ENCODE data around the gene PLRG1.

PLRG1 gene

DNA sequence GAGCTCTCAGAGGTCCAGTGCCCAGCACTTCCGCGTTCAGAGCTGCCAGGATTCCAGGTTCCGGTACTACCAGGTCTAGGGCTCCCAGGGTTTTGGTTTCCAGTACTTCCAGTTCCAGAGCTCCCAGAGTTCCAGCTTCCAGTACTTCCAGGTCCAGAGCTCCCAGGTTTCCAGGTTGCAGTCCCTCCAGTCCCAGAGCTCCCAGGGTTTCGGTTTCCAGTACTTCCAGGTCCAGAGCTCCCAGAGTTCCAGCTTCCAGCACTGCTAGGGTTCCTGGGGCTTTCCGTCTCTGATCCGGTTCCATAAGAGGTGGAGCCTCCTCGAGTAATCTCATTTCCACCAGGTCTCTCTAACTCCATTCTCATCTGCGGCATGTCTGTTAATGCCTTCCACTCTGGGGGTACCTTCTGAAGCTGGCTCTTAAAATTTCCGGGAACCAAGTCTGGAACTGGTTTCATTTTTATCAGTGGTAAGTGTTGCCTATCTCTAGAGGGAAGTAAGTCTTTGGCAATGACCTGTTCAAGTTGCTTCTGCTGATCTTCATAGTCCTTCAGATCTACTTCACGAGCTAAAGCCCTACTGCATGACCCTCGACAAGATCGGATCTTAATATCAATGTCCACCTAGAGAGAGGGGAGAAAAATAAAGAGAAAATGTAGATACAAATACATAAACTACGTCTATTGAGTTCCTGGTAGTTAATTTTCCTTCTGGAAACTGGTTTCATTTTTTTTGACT is 36.3 kb upstream of the PLRG1 start:
- no peak overlapping the region for H2AFZ ChIP-seq (ENCODE audit: low read length)
- H3K9me2 ChIP-seq (replicated peaks; ENCODE audit: low read depth, low read length), result no peaks in the 10 kb centered on the region
- H4K20me1 ChIP-seq (ENCODE audit: insufficient read depth, low read length, poor library complexity, severe bottlenecking), result no peaks in the 10 kb centered on the region
- no peaks in the 10 kb centered on the region for H3K4me1 ChIP-seq (ENCODE audit: insufficient read depth, low read length, poor library complexity, severe bottlenecking)
- no peak overlapping the region for H3K9ac ChIP-seq (ENCODE audit: low read depth, low read length, poor library complexity, severe bottlenecking)
- H3F3A ChIP-seq (ENCODE audit: low read depth), result no peaks in the 10 kb centered on the region
- H3K4me2 ChIP-seq (ENCODE audit: low read depth, low read length, poor library complexity, severe bottlenecking), result no peak overlapping the region
- H3K27me3 ChIP-seq (ENCODE audit: insufficient read depth, low read length, poor library complexity, severe bottlenecking), result no peaks in the 10 kb centered on the region
- no peaks in the 10 kb centered on the region for H3K79me2 ChIP-seq (ENCODE audit: insufficient read depth, low read length)
- H3K9me3 ChIP-seq (ENCODE audit: insufficient read depth, low read depth, low read length), result no peaks in the 10 kb centered on the region
- no peak overlapping the region for H3K4me3 ChIP-seq (ENCODE audit: low read length, poor library complexity, severe bottlenecking)
- TF ChIP-seq, protein P1, sequence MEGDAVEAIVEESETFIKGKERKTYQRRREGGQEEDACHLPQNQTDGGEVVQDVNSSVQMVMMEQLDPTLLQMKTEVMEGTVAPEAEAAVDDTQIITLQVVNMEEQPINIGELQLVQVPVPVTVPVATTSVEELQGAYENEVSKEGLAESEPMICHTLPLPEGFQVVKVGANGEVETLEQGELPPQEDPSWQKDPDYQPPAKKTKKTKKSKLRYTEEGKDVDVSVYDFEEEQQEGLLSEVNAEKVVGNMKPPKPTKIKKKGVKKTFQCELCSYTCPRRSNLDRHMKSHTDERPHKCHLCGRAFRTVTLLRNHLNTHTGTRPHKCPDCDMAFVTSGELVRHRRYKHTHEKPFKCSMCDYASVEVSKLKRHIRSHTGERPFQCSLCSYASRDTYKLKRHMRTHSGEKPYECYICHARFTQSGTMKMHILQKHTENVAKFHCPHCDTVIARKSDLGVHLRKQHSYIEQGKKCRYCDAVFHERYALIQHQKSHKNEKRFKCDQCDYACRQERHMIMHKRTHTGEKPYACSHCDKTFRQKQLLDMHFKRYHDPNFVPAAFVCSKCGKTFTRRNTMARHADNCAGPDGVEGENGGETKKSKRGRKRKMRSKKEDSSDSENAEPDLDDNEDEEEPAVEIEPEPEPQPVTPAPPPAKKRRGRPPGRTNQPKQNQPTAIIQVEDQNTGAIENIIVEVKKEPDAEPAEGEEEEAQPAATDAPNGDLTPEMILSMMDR (conservative IDR thresholded peaks at IDR 0.05; ENCODE audit: low read length), result no peak
- TF ChIP-seq EZH2phosphoT487 (IDR thresholded peaks at IDR 0.05; ENCODE audit: borderline replicate concordance), result no peak
- H3K36me3 ChIP-seq (ENCODE audit: insufficient read depth, low read length), result no peaks in the 10 kb centered on the region

GRCh38 chr4:154585369-154586018 is 35.3 kb upstream of the PLRG1 start:
- no peaks in the 10 kb centered on the region for H3K9me3 ChIP-seq (ENCODE audit: insufficient read depth, low read depth, low read length)
- no peaks in the 10 kb centered on the region for H3K27me3 ChIP-seq (ENCODE audit: insufficient read depth, low read length, poor library complexity, severe bottlenecking)

GRCh38 chr4:154584259-154584658 is 34.1 kb upstream of the PLRG1 start:
- Histone ChIP-seq H3K4me2 (ENCODE audit: low read depth, low read length, poor library complexity, severe bottlenecking) (no peak overlapping the region), H3K4me1 (ENCODE audit: insufficient read depth, low read length, poor library complexity, severe bottlenecking) (no peaks in the 10 kb centered on the region), H3F3A (ENCODE audit: low read depth) (no peaks in the 10 kb centered on the region), H3K9me3 (ENCODE audit: insufficient read depth, low read depth, low read length) (no peaks in the 10 kb centered on the region), H2AFZ (ENCODE audit: low read length) (no peak overlapping the region), H3K9ac (ENCODE audit: low read depth, low read length, poor library complexity, severe bottlenecking) (no peak overlapping the region), H3K9me2 (replicated peaks; ENCODE audit: low read depth, low read length) (no peaks in the 10 kb centered on the region), H4K20me1 (ENCODE audit: insufficient read depth, low read length, poor library complexity, severe bottlenecking) (no peaks in the 10 kb centered on the region), H3K79me2 (ENCODE audit: insufficient read depth, low read length) (no peaks in the 10 kb centered on the region), H3K27me3 (ENCODE audit: insufficient read depth, low read length, poor library complexity, severe bottlenecking) (no peaks in the 10 kb centered on the region), H3K4me3 (ENCODE audit: low read length, poor library complexity, severe bottlenecking) (no peak overlapping the region), H3K36me3 (ENCODE audit: insufficient read depth, low read length) (no peaks in the 10 kb centered on the region)
- TF ChIP-seq, protein P1 (conservative IDR thresholded peaks at IDR 0.05; ENCODE audit: low read length), result no peak
- no peak for TF ChIP-seq EZH2phosphoT487 (IDR thresholded peaks at IDR 0.05; ENCODE audit: borderline replicate concordance)

More at GRCh38 chr4:154585369-154586018, 35.3 kb upstream of the PLRG1 start:
- Histone ChIP-seq H3K9me2 (replicated peaks; ENCODE audit: low read depth, low read length) (no peaks in the 10 kb centered on the region), H2AFZ (ENCODE audit: low read length) (no peak overlapping the region), H3K4me3 (ENCODE audit: low read length, poor library complexity, severe bottlenecking) (no peak overlapping the region), H3K4me2 (ENCODE audit: low read depth, low read length, poor library complexity, severe bottlenecking) (no peak overlapping the region), H3K4me1 (ENCODE audit: insufficient read depth, low read length, poor library complexity, severe bottlenecking) (no peaks in the 10 kb centered on the region), H4K20me1 (ENCODE audit: insufficient read depth, low read length, poor library complexity, severe bottlenecking) (no peaks in the 10 kb centered on the region), H3K9ac (ENCODE audit: low read depth, low read length, poor library complexity, severe bottlenecking) (no peak overlapping the region), H3K36me3 (ENCODE audit: insufficient read depth, low read length) (no peaks in the 10 kb centered on the region), H3K79me2 (ENCODE audit: insufficient read depth, low read length) (no peaks in the 10 kb centered on the region), H3F3A (ENCODE audit: low read depth) (no peaks in the 10 kb centered on the region)
- no peak for TF ChIP-seq EZH2phosphoT487 (IDR thresholded peaks at IDR 0.05; ENCODE audit: borderline replicate concordance)
- TF ChIP-seq, protein P1 (conservative IDR thresholded peaks at IDR 0.05; ENCODE audit: low read length), result no peak
